DND-41 (cell line): ENCODE results near the gene RAB7A.

Experiments used
- EZH2 ChIP-seq: IDR thresholded peaks from 3 replicates; pipeline ENCODE4 v1.6.1; 2012; ENCODE audit warnings: borderline replicate concordance, low read depth, mild to moderate bottlenecking, moderate library complexity, low read length, inconsistent platforms; ENCODE audit not compliant: severe bottlenecking
- TF ChIP-seq, protein P1 (sequence below): IDR thresholded peaks from 2 replicates; pipeline ENCODE4 v1.5.1; 2012; ENCODE audit warnings: borderline replicate concordance, low read length, moderate library complexity, mild to moderate bottlenecking; ENCODE audit not compliant: poor library complexity, severe bottlenecking; ENCODE audit errors: extremely low read depth

- TF ChIP-seq, protein P1, sequence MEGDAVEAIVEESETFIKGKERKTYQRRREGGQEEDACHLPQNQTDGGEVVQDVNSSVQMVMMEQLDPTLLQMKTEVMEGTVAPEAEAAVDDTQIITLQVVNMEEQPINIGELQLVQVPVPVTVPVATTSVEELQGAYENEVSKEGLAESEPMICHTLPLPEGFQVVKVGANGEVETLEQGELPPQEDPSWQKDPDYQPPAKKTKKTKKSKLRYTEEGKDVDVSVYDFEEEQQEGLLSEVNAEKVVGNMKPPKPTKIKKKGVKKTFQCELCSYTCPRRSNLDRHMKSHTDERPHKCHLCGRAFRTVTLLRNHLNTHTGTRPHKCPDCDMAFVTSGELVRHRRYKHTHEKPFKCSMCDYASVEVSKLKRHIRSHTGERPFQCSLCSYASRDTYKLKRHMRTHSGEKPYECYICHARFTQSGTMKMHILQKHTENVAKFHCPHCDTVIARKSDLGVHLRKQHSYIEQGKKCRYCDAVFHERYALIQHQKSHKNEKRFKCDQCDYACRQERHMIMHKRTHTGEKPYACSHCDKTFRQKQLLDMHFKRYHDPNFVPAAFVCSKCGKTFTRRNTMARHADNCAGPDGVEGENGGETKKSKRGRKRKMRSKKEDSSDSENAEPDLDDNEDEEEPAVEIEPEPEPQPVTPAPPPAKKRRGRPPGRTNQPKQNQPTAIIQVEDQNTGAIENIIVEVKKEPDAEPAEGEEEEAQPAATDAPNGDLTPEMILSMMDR, result no peak
- no peak for TF ChIP-seq EZH2
Observed at GRCh38 chr3:128814060-128814459, 88.1 kb downstream of the RAB7A start.
